Measurements from ENCODE around the gene CD53.

DNA sequence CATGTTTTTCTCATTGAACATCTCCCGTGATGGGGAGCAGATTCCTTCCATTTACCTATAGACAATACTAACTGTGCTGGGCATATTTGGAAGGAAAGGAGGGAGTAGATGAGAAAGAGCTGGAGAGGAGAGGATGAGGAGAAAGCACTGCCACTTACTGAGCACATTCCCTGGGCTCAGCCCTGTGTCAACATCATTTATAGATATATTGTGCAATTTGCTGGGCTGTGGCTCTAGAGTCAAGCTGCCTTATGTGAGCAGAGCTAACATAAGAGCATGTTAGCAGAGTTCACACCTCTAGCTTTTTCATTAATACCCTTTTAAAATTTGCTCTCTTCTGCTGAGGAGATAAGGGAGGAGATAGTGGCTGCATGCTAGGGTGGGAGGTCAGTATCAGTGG lies 22.3 kb upstream of the CD53 start:
- TF ChIP-seq POLR2AphosphoS5 (IDR thresholded peaks at IDR 0.05; ENCODE audit: low read depth, low read length) (no peak), SIN3A (IDR thresholded peaks at IDR 0.05; ENCODE audit: borderline replicate concordance, insufficient read depth, low read length) (no peak)
